GM19099 (cell line): ENCODE data around the gene MRPL18.

ENCODE experiments used
- POLR2A ChIP-seq: IDR thresholded peaks from 3 replicates; pipeline ENCODE4 v1.6.1; 2011; ENCODE audit warnings: low read depth; ENCODE audit not compliant: insufficient read length; ENCODE audit errors: extremely low read depth

The MRPL18 gene

GRCh38 chr6:159800141-159800865, 10.0 kb downstream of the MRPL18 start, which contains the start of gene PNLDC1:
Gene PNLDC1 (plus strand): TSS chr6:159800276. CDS start chr6:159800308, 32 bp downstream.
- TF ChIP-seq POLR2A = no peak

- no peak for TF ChIP-seq POLR2A
Observed at GRCh38 chr6:159801935-159802334, 11.7 kb downstream of the MRPL18 start.

- no peak for TF ChIP-seq POLR2A
Observed at GRCh38 chr6:159804504-159804903, 14.2 kb downstream of the MRPL18 start.

GRCh38 chr6:159805440-159806020, 15.3 kb downstream of the MRPL18 start:
- TF ChIP-seq POLR2A = no peak

GRCh38 chr6:159806021-159806458, 15.8 kb downstream of the MRPL18 start:
- no peak for TF ChIP-seq POLR2A

GRCh38 chr6:159807150-159807858, 17.0 kb downstream of the MRPL18 start:
- TF ChIP-seq POLR2A = no peak

GRCh38 chr6:159808647-159809046, 18.4 kb downstream of the MRPL18 start:
- TF ChIP-seq POLR2A = no peak

- no peak for TF ChIP-seq POLR2A
Observed at GRCh38 chr6:159809149-159809548, 18.9 kb downstream of the MRPL18 start.

- TF ChIP-seq POLR2A = no peak
Observed at GRCh38 chr6:159813781-159814180, 23.5 kb downstream of the MRPL18 start.

- TF ChIP-seq POLR2A = no peak
Observed at GRCh38 chr6:159815410-159815809, 25.1 kb downstream of the MRPL18 start.

- TF ChIP-seq POLR2A = no peak
Observed at GRCh38 chr6:159817951-159818739, 27.9 kb downstream of the MRPL18 start.

- no peak for TF ChIP-seq POLR2A
Observed at GRCh38 chr6:159819098-159819497, 28.8 kb downstream of the MRPL18 start.

GRCh38 chr6:159819932-159820640, 29.8 kb downstream of the MRPL18 start:
- TF ChIP-seq POLR2A = no peak

- TF ChIP-seq POLR2A = no peak
Observed at GRCh38 chr6:159821122-159821521, 30.9 kb downstream of the MRPL18 start.
